SJCRH30 (cell line): ENCODE measurements around the gene THG1L. TPM values are rescaled to one million over a fixed set of nuclear protein-coding genes. Genes with fewer than 3 reads are reported as not detected.

Experiments
- DNase-seq, 2 experiments: peaks; one replicate each; pipeline ENCODE4 v3.0.0-alpha.2; 2015 to 2020
- H3K27ac ChIP-seq: fragments of 250-450 bp; sonication (Bioruptor Pico); 2 replicates; pipeline ENCODE4 v1.5.1; 2020; ENCODE audit warnings: mild to moderate bottlenecking, moderate library complexity
- H3K27me3 ChIP-seq: fragments of 250-450 bp; sonication (Bioruptor Pico); 2 replicates; pipeline ENCODE4 v1.5.1; 2020; ENCODE audit warnings: mild to moderate bottlenecking, moderate library complexity
- H3K36me3 ChIP-seq: fragments of 250-450 bp; sonication (Bioruptor Pico); 2 replicates; pipeline ENCODE4 v1.5.1; 2020; ENCODE audit warnings: mild to moderate bottlenecking, moderate library complexity
- H3K4me1 ChIP-seq: fragments of 250-450 bp; sonication (Bioruptor Pico); 2 replicates; pipeline ENCODE4 v1.5.1; 2020; ENCODE audit warnings: mild to moderate bottlenecking, moderate library complexity
- H3K4me3 ChIP-seq: fragments of 250-450 bp; sonication (Bioruptor Pico); 2 replicates; pipeline ENCODE4 v1.5.1; 2020; ENCODE audit warnings: mild to moderate bottlenecking, moderate library complexity
- H3K9me3 ChIP-seq: fragments of 250-450 bp; sonication (Bioruptor Pico); replicated peaks from 2 replicates; pipeline ENCODE4 v1.5.1; 2020; ENCODE audit warnings: mild to moderate bottlenecking, moderate library complexity
- total RNA-seq: library from RNA; depleted of rRNA; stranded (reverse); fragments of >200 nt; shearing (Covaris generic); gene quantifications from 2 replicates; pipeline ENCODE4 v1.2.3, GENCODE V29; 2014; rRNA removed

The THG1L gene
- total RNA-seq, 1 experiment from 2014 or later: 27.2 TPM

- H3K4me1 ChIP-seq: peaks cover 2% of the 10 kb centered on the region; the same call in 1 of the 2 replicates
- peaks cover 12% of the 10 kb centered on the region; the same call in 1 of the 2 replicates for H3K36me3 ChIP-seq
- no peak overlapping the region for H3K27ac ChIP-seq
- no peak for DNase-seq
- no peaks in the 10 kb centered on the region for H3K9me3 ChIP-seq
- H3K27me3 ChIP-seq: no peaks in the 10 kb centered on the region
- H3K4me3 ChIP-seq: no peak overlapping the region
Measured at GRCh38 chr5:157758706-157759105, 27.5 kb downstream of the THG1L start.

- peak; percentile 46 to 78 for DNase-seq
- H3K4me3 ChIP-seq: no peak overlapping the region
- no peaks in the 10 kb centered on the region for H3K27me3 ChIP-seq
- no peak overlapping the region for H3K27ac ChIP-seq
- H3K4me1 ChIP-seq: peaks cover 2% of the 10 kb centered on the region; the same call in 1 of the 2 replicates
- no peaks in the 10 kb centered on the region for H3K36me3 ChIP-seq
- no peaks in the 10 kb centered on the region for H3K9me3 ChIP-seq
Measured at GRCh38 chr5:157761690-157762621, 30.7 kb downstream of the THG1L start.

DNA sequence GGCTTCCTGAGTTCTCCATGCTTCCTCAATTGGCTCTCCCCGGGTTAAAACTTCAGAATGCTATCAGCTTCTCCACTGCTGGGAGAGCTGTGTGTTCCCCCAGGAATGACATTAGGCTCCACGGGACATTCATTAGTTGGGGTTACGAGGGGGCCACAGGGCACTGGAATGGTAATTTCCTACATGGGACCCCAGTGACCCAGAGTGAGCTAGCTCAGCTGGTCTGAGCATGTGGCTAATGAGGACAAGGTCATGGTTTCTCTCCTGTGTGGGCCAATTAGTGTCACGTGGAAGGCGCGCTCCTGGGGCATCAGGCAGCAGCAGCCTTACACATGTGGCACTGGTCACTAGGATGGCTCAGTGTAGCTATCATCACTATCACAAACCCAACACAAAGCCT lies 33.3 kb downstream of the THG1L start:
- no peaks in the 10 kb centered on the region for H3K36me3 ChIP-seq

GRCh38 chr5:157766442-157766841 lies 35.2 kb downstream of the THG1L start:
- Histone ChIP-seq H3K27me3 (no peaks in the 10 kb centered on the region), H3K4me1 (no peaks in the 10 kb centered on the region), H3K9me3 (no peaks in the 10 kb centered on the region), H3K36me3 (no peaks in the 10 kb centered on the region), H3K4me3 (no peak overlapping the region), H3K27ac (no peak overlapping the region)
- no peak for DNase-seq

More for the DNA sequence above, 33.3 kb downstream of the THG1L start:
- Histone ChIP-seq H3K4me3 (no peak overlapping the region), H3K4me1 (no peaks in the 10 kb centered on the region; the same call in 1 of the 2 replicates), H3K9me3 (no peaks in the 10 kb centered on the region), H3K27ac (no peak overlapping the region), H3K27me3 (no peaks in the 10 kb centered on the region)
- DNase-seq: no peak

GRCh38 chr5:157766902-157767301 lies 35.7 kb downstream of the THG1L start:
- H3K36me3 ChIP-seq: no peaks in the 10 kb centered on the region
- H3K4me3 ChIP-seq: no peak overlapping the region
- H3K4me1 ChIP-seq: no peaks in the 10 kb centered on the region
- no peaks in the 10 kb centered on the region for H3K9me3 ChIP-seq
- H3K27me3 ChIP-seq: no peaks in the 10 kb centered on the region
- H3K27ac ChIP-seq: no peak overlapping the region
- DNase-seq: no peak

DNA sequence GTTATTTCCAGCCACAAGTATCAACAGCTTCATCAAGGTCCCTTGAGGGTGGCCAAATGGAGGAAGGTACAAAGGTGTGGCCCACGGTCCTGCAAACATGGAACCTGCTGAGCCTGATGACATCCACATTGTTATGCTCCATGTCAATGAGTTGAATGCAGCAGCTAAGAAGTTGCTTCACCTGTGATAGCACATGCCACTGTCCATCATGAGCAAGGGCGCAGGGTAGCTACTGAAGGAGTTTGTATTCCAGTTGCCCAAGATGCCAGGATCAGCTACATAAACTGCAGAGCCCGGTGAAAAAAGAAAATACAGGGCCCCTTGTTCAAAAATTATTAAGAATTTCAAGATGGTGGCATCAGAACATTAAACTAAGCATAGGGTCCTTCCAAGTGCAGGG lies 36.5 kb downstream of the THG1L start:
- no peaks in the 10 kb centered on the region for H3K36me3 ChIP-seq
- no peak overlapping the region for H3K4me3 ChIP-seq
- no peaks in the 10 kb centered on the region for H3K4me1 ChIP-seq
- no peak overlapping the region for H3K27ac ChIP-seq
- H3K27me3 ChIP-seq: no peaks in the 10 kb centered on the region
- H3K9me3 ChIP-seq: no peaks in the 10 kb centered on the region
- peak; percentile 3 to 24 for DNase-seq

DNA sequence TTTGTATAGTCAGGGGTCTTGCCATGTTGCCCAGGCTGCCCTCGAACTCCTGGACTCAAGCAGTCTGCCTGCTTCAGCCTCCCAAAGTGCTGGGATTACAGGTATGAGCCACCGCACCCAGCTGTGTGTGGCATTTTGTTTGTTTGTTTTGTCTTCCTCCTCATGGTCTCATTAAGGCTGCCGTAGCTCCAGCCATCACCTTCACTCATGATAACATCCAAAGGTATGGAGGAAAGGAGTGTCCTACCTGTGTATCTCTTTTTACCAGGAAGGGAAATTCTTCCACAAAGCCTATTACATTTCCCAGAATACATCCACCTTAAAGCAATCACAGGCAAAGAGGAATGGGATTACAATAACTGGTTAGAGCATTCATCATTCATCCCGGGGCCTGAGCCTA lies 39.4 kb downstream of the THG1L start:
- Histone ChIP-seq H3K9me3 (no peaks in the 10 kb centered on the region), H3K27ac (no peak overlapping the region), H3K27me3 (no peaks in the 10 kb centered on the region), H3K4me1 (no peaks in the 10 kb centered on the region), H3K4me3 (no peak overlapping the region), H3K36me3 (no peaks in the 10 kb centered on the region)
- DNase-seq: no peak

- Histone ChIP-seq H3K36me3 (no peaks in the 10 kb centered on the region), H3K4me1 (no peaks in the 10 kb centered on the region), H3K27ac (no peak overlapping the region), H3K27me3 (no peaks in the 10 kb centered on the region), H3K4me3 (no peak overlapping the region), H3K9me3 (no peaks in the 10 kb centered on the region)
- no peak for DNase-seq
Measured at GRCh38 chr5:157772127-157772526, 40.9 kb downstream of the THG1L start.

DNA sequence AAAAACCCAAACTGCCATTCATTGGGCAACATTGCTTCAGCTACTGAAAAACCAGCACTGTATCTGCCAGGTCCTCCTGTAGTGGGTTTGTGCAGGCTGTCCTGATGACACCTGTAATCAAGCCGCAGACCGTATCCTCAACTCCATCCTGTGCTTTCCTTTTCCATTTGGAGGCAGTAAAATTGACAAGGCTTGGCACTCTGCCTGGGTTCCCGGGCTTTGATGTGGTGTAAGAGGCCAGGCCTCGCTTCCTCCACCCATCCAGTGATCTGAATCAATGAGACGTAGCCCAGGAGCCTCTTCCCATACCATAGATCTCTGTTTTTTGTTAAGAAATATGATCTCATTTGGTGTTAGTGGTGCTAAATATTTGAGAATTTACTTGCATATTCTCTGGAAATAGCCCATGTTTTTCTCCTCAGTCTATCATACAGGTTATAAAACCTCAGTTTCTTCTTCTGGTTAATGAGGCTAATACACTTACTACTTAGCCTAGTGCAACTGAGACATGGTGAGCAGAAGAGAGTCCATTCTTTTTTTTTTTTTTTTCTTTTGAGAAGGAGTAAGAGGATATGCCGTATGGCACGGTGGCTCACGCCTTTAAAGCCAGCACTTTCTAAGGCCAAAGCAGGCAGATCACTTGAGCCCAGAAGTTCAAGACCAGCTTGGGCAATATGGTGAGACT lies 47.0 kb downstream of the THG1L start:
- Histone ChIP-seq H3K27ac (no peak overlapping the region), H3K36me3 (no peaks in the 10 kb centered on the region), H3K4me1 (no peaks in the 10 kb centered on the region), H3K9me3 (no peaks in the 10 kb centered on the region), H3K27me3 (no peaks in the 10 kb centered on the region), H3K4me3 (no peak overlapping the region)
- peak; percentile 67 to 79 for DNase-seq

GRCh38 chr5:157779221-157779620 lies 48.0 kb downstream of the THG1L start:
- H3K27ac ChIP-seq: no peak overlapping the region
- DNase-seq: no peak

GRCh38 chr5:157785801-157786200 lies 54.6 kb downstream of the THG1L start:
- H3K4me1 ChIP-seq: no peaks in the 10 kb centered on the region
- DNase-seq: no peak
- H3K27ac ChIP-seq: no peak overlapping the region
- H3K9me3 ChIP-seq: no peaks in the 10 kb centered on the region
- no peaks in the 10 kb centered on the region for H3K27me3 ChIP-seq
- no peak overlapping the region for H3K4me3 ChIP-seq
- peaks cover 40% of the 10 kb centered on the region for H3K36me3 ChIP-seq

More at GRCh38 chr5:157779221-157779620, 48.0 kb downstream of the THG1L start:
- H3K36me3 ChIP-seq: no peaks in the 10 kb centered on the region
- H3K9me3 ChIP-seq: no peaks in the 10 kb centered on the region
- H3K27me3 ChIP-seq: no peaks in the 10 kb centered on the region
- H3K4me3 ChIP-seq: no peak overlapping the region
- H3K4me1 ChIP-seq: no peaks in the 10 kb centered on the region

Other genes starting within 250 kb of the THG1L start
- gene ADAM19, start 155.6 kb upstream of the THG1L start, total RNA-seq: 45.1 and 50.0 TPM in 2 replicates
- 0.13 TPM in 1 of 2 replicates, not detected in the other for gene SOX30, start 79.0 kb upstream of the THG1L start, total RNA-seq
- gene C5orf52, start 59.9 kb upstream of the THG1L start, total RNA-seq: not detected in 2 replicates
- gene LSM11, start 12.3 kb downstream of the THG1L start, total RNA-seq: 10.9 and 11.0 TPM in 2 replicates
- gene CLINT1, start 127.7 kb downstream of the THG1L start, total RNA-seq: 77.5 and 83.2 TPM in 2 replicates